Activated gamma-delta T cell treated with anti-CD3 and anti-CD28 coated beads, Interleukin-2, amount 50 U/mL, for 16 hours (primary cell): Measurements from ENCODE around the gene NFATC3.
"Not testable (repeated sequence)": the region's sequence is repeated elsewhere in the genome, so short reads cannot be mapped to it uniquely, and the experiment has no call there.

Source experiments
- DNase-seq: peaks from one replicate; pipeline ENCODE4 v3.0.0-alpha.2; 2020; ENCODE audit warnings: low read depth

NFATC3 gene

DNA sequence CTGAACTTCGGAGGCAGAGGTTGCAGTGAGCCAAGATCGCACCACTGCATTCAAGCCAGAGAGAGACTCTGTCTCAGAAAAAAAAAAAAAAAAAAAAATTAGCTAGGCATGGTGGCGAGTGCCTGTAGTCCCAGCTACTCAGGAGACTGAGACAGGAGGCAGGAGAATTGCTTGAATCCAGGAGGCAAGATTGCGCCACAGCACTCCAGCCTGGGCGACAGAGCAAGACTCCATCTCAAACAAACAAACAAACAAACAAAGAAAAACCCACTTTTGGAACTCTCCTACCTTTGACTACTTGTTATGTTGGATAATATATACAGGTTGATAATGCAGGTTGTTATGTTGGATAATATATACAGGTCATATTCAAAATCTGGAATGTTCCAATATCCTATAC is 35.3 kb downstream of the NFATC3 start:
- DNase-seq, result not testable (repeated sequence)

DNA sequence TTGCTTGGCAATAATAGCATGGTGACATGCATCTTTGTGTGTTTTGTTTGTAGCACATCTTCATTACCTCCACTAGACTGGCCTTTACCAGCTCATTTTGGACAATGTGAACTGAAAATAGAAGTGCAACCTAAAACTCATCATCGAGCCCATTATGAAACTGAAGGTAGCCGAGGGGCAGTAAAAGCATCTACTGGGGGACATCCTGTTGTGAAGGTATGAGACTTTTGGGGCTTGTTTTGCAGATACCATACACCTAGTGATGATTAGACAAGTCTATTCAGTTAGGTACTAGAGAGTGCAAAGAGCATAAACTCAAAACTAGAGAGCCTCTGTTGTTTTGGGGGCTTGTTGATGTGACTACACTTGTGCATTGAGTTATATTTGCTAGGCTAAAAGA is 41.2 kb downstream of the NFATC3 start:
- DNase-seq, result no peak

DNA sequence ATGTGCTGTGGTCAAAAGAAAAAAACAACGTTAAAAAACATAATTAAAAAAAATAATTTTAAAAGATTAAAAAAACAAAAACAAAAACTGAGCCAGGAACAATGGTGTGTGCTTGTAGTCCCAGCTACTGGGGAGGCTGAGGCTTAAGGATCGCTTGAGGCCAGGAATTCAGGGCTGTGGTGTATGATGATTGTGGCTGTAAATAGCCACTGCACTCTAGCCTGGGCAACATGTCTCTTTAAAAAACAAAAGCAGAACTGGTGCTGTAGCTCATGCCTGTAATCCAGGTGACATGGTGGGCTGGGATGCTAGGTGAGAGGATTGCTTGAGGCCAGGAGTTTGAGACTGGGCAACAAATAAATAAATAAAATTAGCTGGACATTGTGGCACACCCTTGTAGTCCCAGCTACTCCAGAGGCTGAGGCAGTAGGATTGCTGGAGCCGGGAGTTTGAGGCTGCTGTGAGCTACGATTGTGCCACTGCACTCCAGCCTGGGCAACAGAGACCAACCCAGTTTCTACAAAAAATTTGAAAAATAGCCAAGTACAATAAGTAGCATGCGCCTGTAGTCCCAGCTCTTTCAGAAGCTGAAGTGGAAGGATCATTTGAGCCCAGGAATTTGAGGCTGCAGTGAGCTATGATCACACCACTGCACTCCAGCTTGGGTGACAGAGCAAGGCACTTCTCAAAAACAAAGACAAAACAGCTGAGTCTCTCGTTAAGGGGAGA is 43.6 kb downstream of the NFATC3 start:
- DNase-seq, result no peak

DNA sequence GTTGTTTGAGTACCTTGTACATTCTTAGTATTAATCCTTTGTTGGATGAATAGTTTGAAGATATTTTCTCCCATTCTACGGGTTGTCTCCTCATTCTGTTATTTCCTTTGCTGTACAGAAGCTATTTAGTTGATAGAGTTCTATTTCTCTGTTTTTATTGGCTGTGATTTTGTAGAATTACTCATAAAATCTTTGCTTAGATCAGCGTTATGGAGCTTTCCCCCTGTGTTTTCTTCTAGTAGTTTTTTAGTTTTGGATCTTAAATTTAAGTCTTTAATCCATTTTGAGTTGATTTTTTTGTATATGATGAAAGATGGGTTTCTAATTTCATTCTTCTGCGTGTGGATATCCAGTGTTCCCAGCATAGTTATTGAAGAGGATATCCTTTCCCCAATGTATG is 45.4 kb downstream of the NFATC3 start:
- no peak for DNase-seq

DNA sequence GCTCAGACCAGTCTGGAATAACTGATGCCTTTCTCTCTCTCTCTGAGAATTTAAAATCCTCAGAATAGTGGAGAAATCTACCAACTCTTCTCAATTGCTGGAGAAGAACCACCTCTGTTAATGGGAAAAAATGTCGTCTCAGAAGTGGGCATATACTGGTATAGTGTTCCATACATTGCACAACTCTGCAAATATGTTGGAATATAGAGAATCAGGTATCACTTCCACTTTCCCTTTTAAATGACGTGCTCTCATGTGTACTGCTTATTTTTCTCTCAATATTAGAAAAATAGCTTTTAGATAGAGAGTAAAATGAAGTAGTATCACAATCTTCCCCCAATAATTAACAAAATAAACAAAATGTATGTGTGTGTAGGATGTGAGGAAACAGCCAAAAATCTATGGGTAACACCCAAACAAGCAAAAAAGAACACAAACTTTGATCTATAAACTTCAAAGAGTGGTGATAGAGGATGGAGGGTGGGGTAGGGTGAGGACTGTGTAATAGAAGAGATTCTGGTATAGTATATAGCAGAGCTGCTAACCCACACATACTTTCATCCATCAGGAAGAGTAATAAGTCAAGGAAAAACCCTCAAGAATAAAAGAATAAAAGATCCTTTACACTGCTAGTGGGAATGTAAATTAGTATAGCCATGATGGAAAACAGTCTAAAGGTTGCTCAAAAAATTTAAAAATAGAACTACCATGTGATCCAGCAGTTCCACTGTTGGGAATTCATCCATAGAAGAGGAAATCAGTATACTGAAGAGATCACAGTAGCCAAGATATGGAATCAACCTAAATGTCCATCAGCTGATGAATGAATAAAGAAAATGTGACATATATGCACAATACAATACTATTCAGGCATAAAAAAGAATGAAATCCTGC is 46.9 kb downstream of the NFATC3 start:
- DNase-seq, result no peak

- not testable (repeated sequence) for DNase-seq
Observed at GRCh38 chr16:68133000-68133399, 47.8 kb downstream of the NFATC3 start.

GRCh38 chr16:68134644-68135043 is 49.5 kb downstream of the NFATC3 start:
- DNase-seq, result no peak

GRCh38 chr16:68136515-68136914 is 51.3 kb downstream of the NFATC3 start:
- DNase-seq, result no peak

DNA sequence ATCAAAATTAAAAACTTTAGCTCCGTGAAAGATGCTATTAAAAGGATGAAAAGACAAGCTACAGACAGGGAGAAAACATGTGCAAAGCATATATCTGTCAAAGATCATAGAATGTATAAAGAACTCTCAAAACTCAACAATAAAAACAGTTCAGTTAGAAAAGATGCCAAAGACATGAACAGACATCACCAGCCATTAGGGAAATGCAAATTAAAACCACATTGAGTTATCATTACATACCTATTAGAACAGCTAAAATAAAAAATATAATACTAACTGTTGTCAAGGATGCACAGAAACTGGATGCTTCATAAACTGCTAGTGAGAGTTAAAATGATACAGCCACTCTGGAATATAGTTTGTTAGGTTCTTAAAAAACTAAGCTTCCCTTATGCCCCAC is 58.8 kb downstream of the NFATC3 start:
- DNase-seq, result no peak

DNA sequence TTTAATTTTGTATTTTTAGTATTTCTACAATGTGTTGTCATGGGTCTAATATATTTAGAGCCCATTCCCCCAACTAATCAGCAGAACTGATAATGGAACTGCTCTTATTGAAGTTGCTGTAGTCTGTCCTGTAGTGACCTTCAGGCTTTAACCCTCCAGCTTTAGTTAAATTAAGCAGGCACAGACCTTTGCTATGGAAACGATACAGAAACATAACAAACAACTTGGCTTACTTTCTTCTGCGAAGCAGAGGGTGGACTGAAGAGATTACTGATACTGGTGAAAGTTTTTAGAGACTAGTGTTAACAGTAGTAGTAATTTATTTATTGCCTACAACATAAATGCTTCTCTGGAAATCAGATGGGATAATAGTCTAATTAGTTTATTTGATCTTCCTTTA is 61.4 kb downstream of the NFATC3 start:
- DNase-seq, result no peak

- DNase-seq, result no peak
Observed at GRCh38 chr16:68147444-68147843, 62.3 kb downstream of the NFATC3 start.

DNA sequence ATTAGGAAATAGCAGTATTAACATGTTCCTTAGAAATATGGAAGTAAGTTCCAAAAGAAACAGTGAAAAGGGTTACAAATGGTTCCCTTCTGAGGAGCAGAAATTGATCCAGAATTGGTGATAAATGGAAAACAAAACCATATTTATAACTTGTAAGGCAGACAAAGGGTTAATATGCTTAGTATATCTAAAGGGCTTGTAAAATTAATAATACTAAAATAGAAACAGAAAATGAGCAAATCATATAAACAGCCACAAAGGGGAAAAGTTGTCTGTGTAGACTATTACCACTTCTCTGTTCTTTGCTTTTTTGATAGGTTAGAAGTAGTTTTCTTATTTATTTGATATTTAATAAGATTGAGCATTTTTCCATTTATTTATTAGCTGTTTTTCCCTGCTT is 64.4 kb downstream of the NFATC3 start:
- no peak for DNase-seq

- DNase-seq, result no peak
Observed at GRCh38 chr16:68155425-68155824, 70.3 kb downstream of the NFATC3 start.

GRCh38 chr16:68162413-68162812 is 77.2 kb downstream of the NFATC3 start:
- DNase-seq, result no peak

GRCh38 chr16:68163275-68163674 is 78.1 kb downstream of the NFATC3 start:
- not testable (repeated sequence) for DNase-seq

DNA sequence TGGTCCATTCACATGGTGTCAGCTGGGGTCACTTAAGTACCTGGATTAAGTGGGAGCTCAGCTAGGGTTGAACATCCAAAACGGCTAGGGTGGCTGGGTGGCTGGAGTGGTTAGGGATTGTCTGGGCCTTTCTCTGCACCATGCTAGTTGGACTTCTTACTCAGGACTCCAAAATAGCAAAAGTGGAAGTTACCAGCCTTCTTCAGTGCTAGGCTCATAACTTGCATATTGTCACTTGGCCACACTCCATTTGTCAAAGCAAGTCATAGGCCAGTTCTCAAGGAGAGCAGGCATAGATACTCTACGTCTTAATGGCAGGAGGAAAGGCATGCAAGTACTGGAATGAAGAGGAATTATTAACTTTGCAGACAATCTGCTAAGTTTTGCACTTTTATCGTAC is 81.1 kb downstream of the NFATC3 start:
- no peak for DNase-seq

DNA sequence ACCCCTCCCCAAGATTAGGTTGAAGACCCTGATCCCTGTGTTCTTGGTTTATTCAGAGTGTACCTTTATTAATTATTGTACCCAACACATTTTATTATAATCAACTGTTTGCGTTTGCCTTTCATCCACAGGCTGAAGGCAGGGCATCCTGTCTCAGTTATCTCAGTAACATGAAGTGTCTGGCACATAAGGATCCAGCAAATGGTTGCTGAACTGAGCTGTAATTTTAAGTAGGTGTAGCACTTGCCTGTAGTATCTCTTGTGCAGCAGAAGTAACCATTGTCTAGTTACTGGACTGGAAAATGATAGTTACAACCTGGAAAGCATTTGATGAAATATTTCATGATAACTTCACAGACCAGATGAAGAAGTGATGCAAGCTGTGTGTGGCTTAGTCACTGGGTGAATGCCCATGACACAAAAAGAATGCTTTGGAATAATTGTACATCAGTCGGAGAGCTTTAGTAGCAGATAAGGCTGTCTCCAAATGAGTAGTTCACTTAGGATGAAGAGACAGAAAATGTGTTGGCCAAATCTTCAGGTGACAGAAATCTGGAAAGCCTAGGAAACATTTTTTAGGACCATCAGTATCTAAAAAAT is 94.1 kb downstream of the NFATC3 start:
- DNase-seq, result no peak

GRCh38 chr16:68179855-68180254 is 94.7 kb downstream of the NFATC3 start:
- no peak for DNase-seq

DNA sequence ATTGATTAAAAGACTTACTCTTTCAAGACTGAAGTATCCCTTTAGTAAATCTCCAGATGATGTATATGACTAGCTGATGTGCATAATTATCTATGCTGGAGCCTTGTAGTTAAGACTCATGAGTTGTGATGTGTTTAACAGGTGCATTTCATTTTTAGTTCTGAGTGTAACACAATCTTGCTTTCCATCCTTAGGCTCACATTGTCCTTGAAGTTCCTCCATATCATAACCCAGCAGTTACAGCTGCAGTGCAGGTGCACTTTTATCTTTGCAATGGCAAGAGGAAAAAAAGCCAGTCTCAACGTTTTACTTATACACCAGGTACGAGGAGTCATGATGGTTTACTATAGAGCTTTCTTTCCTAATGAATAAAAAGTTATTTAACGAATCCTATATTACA is 97.9 kb downstream of the NFATC3 start:
- no peak for DNase-seq

GRCh38 chr16:68186877-68187276 is 101.7 kb downstream of the NFATC3 start:
- DNase-seq, result no peak

GRCh38 chr16:68187505-68187904 is 102.3 kb downstream of the NFATC3 start:
- DNase-seq, result no peak

GRCh38 chr16:68188170-68188569 is 103.0 kb downstream of the NFATC3 start:
- DNase-seq, result no peak

DNA sequence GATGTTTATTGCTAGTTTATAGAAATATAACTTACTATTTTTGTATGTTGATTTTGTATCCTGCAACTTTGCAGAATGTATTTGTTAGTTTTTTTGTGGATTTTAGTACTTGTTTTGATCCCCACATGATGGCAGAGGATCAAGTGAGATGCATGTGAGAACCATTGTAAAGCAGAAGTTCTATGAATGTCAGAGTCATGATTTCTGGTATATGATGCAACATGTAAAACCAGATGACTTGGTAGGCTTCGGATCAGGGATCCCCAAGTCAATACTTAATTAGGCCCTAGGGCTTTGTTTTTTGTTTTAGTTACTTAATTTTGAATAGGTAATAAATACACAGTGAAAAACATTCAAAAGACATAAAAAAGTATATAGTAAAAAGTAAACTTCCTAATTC is 104.9 kb downstream of the NFATC3 start:
- no peak for DNase-seq
